GM12864 (cell line): Measurements from ENCODE around the gene PLXNA2.

ENCODE experiments used
- DNase-seq: peaks from one replicate; pipeline ENCODE4 v3.0.0-alpha.2; 2011; ENCODE audit warnings: low read depth
- H3K4me3 ChIP-seq: 2 replicates; pipeline ENCODE4 v1.5.1; 2011; ENCODE audit warnings: mild to moderate bottlenecking, low read depth, low read length, control low read depth
- TF ChIP-seq, protein P1 (sequence below): IDR thresholded peaks from 2 replicates; pipeline ENCODE4 v1.5.1; 2011; ENCODE audit warnings: low read depth, mild to moderate bottlenecking, moderate library complexity, low read length, control low read depth, inconsistent platforms; ENCODE audit errors: missing control alignments

The PLXNA2 gene

GRCh38 chr1:208235356-208235981, 8.7 kb downstream of the PLXNA2 start:
- H3K4me3 ChIP-seq = no peak overlapping the region
- no peak for DNase-seq
- TF ChIP-seq, protein P1, sequence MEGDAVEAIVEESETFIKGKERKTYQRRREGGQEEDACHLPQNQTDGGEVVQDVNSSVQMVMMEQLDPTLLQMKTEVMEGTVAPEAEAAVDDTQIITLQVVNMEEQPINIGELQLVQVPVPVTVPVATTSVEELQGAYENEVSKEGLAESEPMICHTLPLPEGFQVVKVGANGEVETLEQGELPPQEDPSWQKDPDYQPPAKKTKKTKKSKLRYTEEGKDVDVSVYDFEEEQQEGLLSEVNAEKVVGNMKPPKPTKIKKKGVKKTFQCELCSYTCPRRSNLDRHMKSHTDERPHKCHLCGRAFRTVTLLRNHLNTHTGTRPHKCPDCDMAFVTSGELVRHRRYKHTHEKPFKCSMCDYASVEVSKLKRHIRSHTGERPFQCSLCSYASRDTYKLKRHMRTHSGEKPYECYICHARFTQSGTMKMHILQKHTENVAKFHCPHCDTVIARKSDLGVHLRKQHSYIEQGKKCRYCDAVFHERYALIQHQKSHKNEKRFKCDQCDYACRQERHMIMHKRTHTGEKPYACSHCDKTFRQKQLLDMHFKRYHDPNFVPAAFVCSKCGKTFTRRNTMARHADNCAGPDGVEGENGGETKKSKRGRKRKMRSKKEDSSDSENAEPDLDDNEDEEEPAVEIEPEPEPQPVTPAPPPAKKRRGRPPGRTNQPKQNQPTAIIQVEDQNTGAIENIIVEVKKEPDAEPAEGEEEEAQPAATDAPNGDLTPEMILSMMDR = no peak

DNA sequence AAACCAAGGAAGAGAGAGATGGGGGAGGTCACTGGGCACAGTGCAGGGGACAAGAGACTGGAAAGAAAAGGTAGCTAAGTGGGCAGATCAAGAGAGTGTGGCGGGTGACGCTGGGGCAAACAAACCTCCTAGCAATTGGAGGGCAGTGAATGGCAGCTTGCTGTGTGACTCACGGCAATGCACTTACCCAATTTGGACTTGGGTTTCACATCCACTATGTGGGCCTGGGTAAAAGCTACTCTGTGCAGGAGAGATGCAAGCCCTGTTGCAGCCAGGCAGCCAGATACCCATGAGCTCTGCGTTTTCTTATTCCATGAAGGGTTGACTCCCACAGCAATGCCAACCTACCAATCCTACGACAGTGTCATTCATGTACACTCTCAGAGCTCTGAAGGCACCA, 9.5 kb downstream of the PLXNA2 start:
- DNase-seq = no peak
- TF ChIP-seq, protein P1 = no peak
- H3K4me3 ChIP-seq = no peak overlapping the region

DNA sequence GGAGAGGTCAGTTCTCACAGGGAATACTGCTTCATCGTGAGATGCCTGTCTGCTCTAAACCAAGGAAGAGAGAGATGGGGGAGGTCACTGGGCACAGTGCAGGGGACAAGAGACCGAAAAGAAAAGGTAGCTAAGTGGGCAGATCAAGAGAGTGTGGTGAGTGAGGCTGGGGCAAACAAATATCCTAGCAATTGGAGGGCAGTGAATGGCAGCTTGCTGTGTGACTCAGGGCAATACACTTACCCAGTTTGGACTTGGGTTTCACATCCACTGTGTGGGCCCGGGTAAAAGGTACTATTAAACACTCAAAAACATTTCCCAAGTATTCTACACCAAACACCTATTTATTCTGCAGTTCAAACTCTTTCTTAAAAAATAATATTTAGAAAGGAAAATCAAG, 10.2 kb downstream of the PLXNA2 start:
- no peak overlapping the region for H3K4me3 ChIP-seq
- TF ChIP-seq, protein P1 = no peak
- DNase-seq = no peak

GRCh38 chr1:208233546-208233945, 10.6 kb downstream of the PLXNA2 start:
- TF ChIP-seq, protein P1 = no peak
- H3K4me3 ChIP-seq = no peak overlapping the region
- no peak for DNase-seq

- TF ChIP-seq, protein P1 = no peak
- no peak for DNase-seq
- H3K4me3 ChIP-seq = no peak overlapping the region
Observed at GRCh38 chr1:208232662-208233038, 11.5 kb downstream of the PLXNA2 start.

- TF ChIP-seq, protein P1 = no peak
- no peak for DNase-seq
- no peak overlapping the region for H3K4me3 ChIP-seq
Observed at GRCh38 chr1:208231881-208232661, 12.1 kb downstream of the PLXNA2 start.
